Activated T-cell treated with anti-CD3 and anti-CD28 coated beads, Interleukin-2, amount 50 U/mL, for 72 hours (primary cell): ENCODE measurements around the gene SMG6. TPM values are rescaled to one million over a fixed set of nuclear protein-coding genes. Genes with fewer than 3 reads are reported as not detected.
"Not testable (repeated sequence)": the region's sequence is repeated elsewhere in the genome, so short reads cannot be mapped to it uniquely, and the experiment has no call there.

Experiments used
- ATAC-seq, 2 donors: fragments of 150-1000 bp; cut with Tn5 transposase; replicated peaks in 1 of 2; 2 replicates each; pipeline ENCODE4 v1.10.0; 2021; ENCODE audit warnings: moderate library complexity in 2 of 2, mild to moderate bottlenecking in 1 of 2
- DNase-seq, 2 donors: peaks; one replicate each; pipeline ENCODE4 v3.0.0; 2021 to 2022; ENCODE audit warnings: mixed read lengths in 1 of 2
- H3K27ac Mint-ChIP-seq: one replicate; pipeline ENCODE4 v1.8.0; 2022; ENCODE audit warnings: mild to moderate bottlenecking, moderate library complexity, mixed read lengths
- H3K27me3 Mint-ChIP-seq: one replicate; pipeline ENCODE4 v1.8.0; 2022; ENCODE audit warnings: low read depth, mixed read lengths
- H3K36me3 Mint-ChIP-seq, 2 donors: one replicate each; pipeline ENCODE4 v1.8.0; 2022; ENCODE audit warnings: mixed read lengths in 2 of 2, mild to moderate bottlenecking in 1 of 2; ENCODE audit not compliant: insufficient read depth in 2 of 2
- H3K4me1 Mint-ChIP-seq: one replicate; pipeline ENCODE4 v1.8.0; 2022; ENCODE audit warnings: low read depth, mixed read lengths
- H3K4me3 Mint-ChIP-seq, 2 donors: one replicate each; pipeline ENCODE4 v1.8.0; 2022; ENCODE audit warnings: mild to moderate bottlenecking in 2 of 2, mixed read lengths in 2 of 2, moderate library complexity in 2 of 2
- H3K9me3 Mint-ChIP-seq, 2 donors: one replicate each; pipeline ENCODE4 v1.8.0; 2022; ENCODE audit warnings: mixed read lengths in 2 of 2
- total RNA-seq, 2 donors: library from RNA; stranded (reverse); gene quantifications; one replicate each; pipeline ENCODE4 v1.2.3, GENCODE V29; 2022

SMG6 gene
- total RNA-seq, 2 donors from 2014 or later: 47.3 to 54.1 TPM

GRCh38 chr17:2142682-2143081 is 160.9 kb downstream of the SMG6 start:
- not testable (repeated sequence) for ATAC-seq, H3K27me3 Mint-ChIP-seq, H3K36me3 Mint-ChIP-seq

GRCh38 chr17:2140683-2141082 is 162.9 kb downstream of the SMG6 start:
- Mint-ChIP-seq H3K27ac (no peak overlapping the region), H3K4me1 (peaks cover 27% of the 10 kb centered on the region), H3K27me3 (no peaks in the 10 kb centered on the region), H3K36me3 (peaks cover 2 to 4% of the 10 kb centered on the region in 2 donors), H3K4me3 (no peak overlapping the region), H3K9me3 (no peaks in the 10 kb centered on the region)
- DNase-seq (no peak), ATAC-seq (no peak)

More at GRCh38 chr17:2142682-2143081, 160.9 kb downstream of the SMG6 start:
- not testable (repeated sequence) for DNase-seq, H3K9me3 Mint-ChIP-seq, H3K4me3 Mint-ChIP-seq, H3K27ac Mint-ChIP-seq
- H3K4me1 Mint-ChIP-seq: peaks cover 21% of the 10 kb centered on the region

GRCh38 chr17:2138761-2139160 is 164.8 kb downstream of the SMG6 start:
- DNase-seq (no peak), ATAC-seq (no peak)
- Mint-ChIP-seq H3K9me3 (no peaks in the 10 kb centered on the region), H3K27me3 (no peaks in the 10 kb centered on the region), H3K4me1 (peaks cover 27% of the 10 kb centered on the region), H3K4me3 (no peak overlapping the region), H3K27ac (no peak overlapping the region), H3K36me3 (peaks cover 2 to 4% of the 10 kb centered on the region in 2 donors)

GRCh38 chr17:2138318-2138717 is 165.3 kb downstream of the SMG6 start:
- Mint-ChIP-seq H3K4me1 (peaks cover 25% of the 10 kb centered on the region), H3K9me3 (no peaks in the 10 kb centered on the region), H3K27me3 (no peaks in the 10 kb centered on the region), H3K36me3 (peaks cover 2 to 4% of the 10 kb centered on the region in 2 donors), H3K4me3 (no peak overlapping the region), H3K27ac (peak overlapping the region; percentile 55)
- peak; percentile 16 to 33 for DNase-seq
- ATAC-seq: peak; percentile 77 to 85

- Mint-ChIP-seq H3K9me3 (no peaks in the 10 kb centered on the region), H3K36me3 (peaks cover 2 to 4% of the 10 kb centered on the region in 2 donors), H3K4me1 (peaks cover 21% of the 10 kb centered on the region), H3K27me3 (no peaks in the 10 kb centered on the region), H3K4me3 (no peak overlapping the region), H3K27ac (peak overlapping the region; percentile 55)
- ATAC-seq: no peak
- no peak for DNase-seq
These were observed 166.1 kb downstream of the SMG6 start for GRCh38 chr17:2137342-2138098.

- Mint-ChIP-seq H3K27me3 (no peaks in the 10 kb centered on the region), H3K9me3 (no peaks in the 10 kb centered on the region), H3K36me3 (peaks cover 2 to 4% of the 10 kb centered on the region in 2 donors), H3K27ac (no peak overlapping the region), H3K4me3 (no peak overlapping the region), H3K4me1 (peaks cover 21% of the 10 kb centered on the region)
- ATAC-seq (peak in 1 of 2 donors; percentile 36), DNase-seq (no peak)
These were observed 167.3 kb downstream of the SMG6 start for GRCh38 chr17:2136241-2136640.

GRCh38 chr17:2128011-2128410 is 175.6 kb downstream of the SMG6 start:
- Mint-ChIP-seq H3K9me3 (no peaks in the 10 kb centered on the region), H3K36me3 (no peaks in the 10 kb centered on the region), H3K27me3 (no peaks in the 10 kb centered on the region), H3K4me1 (peaks cover 23% of the 10 kb centered on the region), H3K4me3 (no peak overlapping the region), H3K27ac (no peak overlapping the region)
- DNase-seq (no peak), ATAC-seq (no peak)

- no peak overlapping the region for H3K27ac Mint-ChIP-seq
- H3K4me3 Mint-ChIP-seq: no peak overlapping the region
- no peaks in the 10 kb centered on the region for H3K27me3 Mint-ChIP-seq
- ATAC-seq: no peak
- DNase-seq: no peak
- H3K9me3 Mint-ChIP-seq: no peaks in the 10 kb centered on the region
- H3K4me1 Mint-ChIP-seq: peaks cover 33% of the 10 kb centered on the region
- peaks cover 1 to 2% of the 10 kb centered on the region in 2 donors for H3K36me3 Mint-ChIP-seq
These were observed 178.5 kb downstream of the SMG6 start for GRCh38 chr17:2125013-2125535.

- H3K27me3 Mint-ChIP-seq: no peaks in the 10 kb centered on the region
- ATAC-seq (no peak), DNase-seq (no peak)
- no peak overlapping the region for H3K4me3 Mint-ChIP-seq
- H3K27ac Mint-ChIP-seq: no peak overlapping the region
- H3K4me1 Mint-ChIP-seq: peaks cover 33% of the 10 kb centered on the region
- peaks cover 1 to 2% of the 10 kb centered on the region in 2 donors for H3K36me3 Mint-ChIP-seq
- H3K9me3 Mint-ChIP-seq: no peaks in the 10 kb centered on the region
These were observed 179.2 kb downstream of the SMG6 start for GRCh38 chr17:2124391-2124790.

- H3K4me1 Mint-ChIP-seq: peaks cover 30% of the 10 kb centered on the region
- H3K4me3 Mint-ChIP-seq: peak overlapping the region in 1 of 2 donors; percentile 39
- H3K27ac Mint-ChIP-seq: no peak overlapping the region
- H3K36me3 Mint-ChIP-seq: peaks cover 1 to 2% of the 10 kb centered on the region in 2 donors
- H3K27me3 Mint-ChIP-seq: no peaks in the 10 kb centered on the region
- ATAC-seq (peak; percentile 32 to 62), DNase-seq (no peak)
- no peaks in the 10 kb centered on the region for H3K9me3 Mint-ChIP-seq
These were observed 180.0 kb downstream of the SMG6 start for GRCh38 chr17:2123375-2124251.

GRCh38 chr17:2122641-2123302 is 180.8 kb downstream of the SMG6 start:
- no peak for DNase-seq
- H3K4me1 Mint-ChIP-seq: peaks cover 27% of the 10 kb centered on the region
- H3K27me3 Mint-ChIP-seq: no peaks in the 10 kb centered on the region
- H3K4me3 Mint-ChIP-seq: peak overlapping the region in 1 of 2 donors; percentile 39
- H3K36me3 Mint-ChIP-seq: peaks cover 1 to 2% of the 10 kb centered on the region in 2 donors
- H3K27ac Mint-ChIP-seq: no peak overlapping the region
- H3K9me3 Mint-ChIP-seq: no peaks in the 10 kb centered on the region
- peak in 1 of 2 donors; percentile 25 for ATAC-seq

- Mint-ChIP-seq H3K4me3 (no peak overlapping the region), H3K27me3 (no peaks in the 10 kb centered on the region), H3K4me1 (peaks cover 27% of the 10 kb centered on the region), H3K27ac (no peak overlapping the region), H3K36me3 (peaks cover 1 to 2% of the 10 kb centered on the region in 2 donors), H3K9me3 (no peaks in the 10 kb centered on the region)
- ATAC-seq (no peak), DNase-seq (no peak)
These were observed 182.8 kb downstream of the SMG6 start for GRCh38 chr17:2120586-2121335.
